Stimulated activated naive CD8-positive, alpha-beta T cell treated with anti-CD3 and anti-CD28 coated beads, Interleukin-15, amount 100 ng/mL, for 72 hours (primary cell): ENCODE results near the gene OAS2.
A peak's percentile ranks its signal among the peaks of the same experiment; 100 is the strongest.
"Not testable (repeated sequence)": the region's sequence is repeated elsewhere in the genome, so short reads cannot be mapped to it uniquely, and the experiment has no call there.

Source experiments
- ATAC-seq: fragments of 150-1000 bp; cut with Tn5 transposase; 2 replicates; pipeline ENCODE4 v1.10.0; 2021; ENCODE audit warnings: mild to moderate bottlenecking, moderate library complexity
- DNase-seq, 2 donors: peaks; one replicate each; pipeline ENCODE4 v3.0.0; 2021 to 2022
- H3K27ac Mint-ChIP-seq, 2 donors: one replicate each; pipeline ENCODE4 v1.8.0; 2022; ENCODE audit warnings: mild to moderate bottlenecking in 2 of 2, mixed read lengths in 2 of 2, moderate library complexity in 2 of 2
- H3K27me3 Mint-ChIP-seq: one replicate; pipeline ENCODE4 v1.8.0; 2022; ENCODE audit warnings: mixed read lengths
- H3K4me1 Mint-ChIP-seq: one replicate; pipeline ENCODE4 v1.8.0; 2022; ENCODE audit warnings: mild to moderate bottlenecking, mixed read lengths
- H3K4me3 Mint-ChIP-seq, 2 donors: one replicate each; pipeline ENCODE4 v1.8.0; 2022; ENCODE audit warnings: mild to moderate bottlenecking in 2 of 2, mixed read lengths in 2 of 2, moderate library complexity in 1 of 2
- H3K9me3 Mint-ChIP-seq, 2 donors: one replicate each; pipeline ENCODE4 v1.8.0; 2022; ENCODE audit warnings: mixed read lengths in 2 of 2

Gene OAS2

GRCh38 chr12:112944024-112944690 is 34.2 kb upstream of the OAS2 start:
- no peaks in the 10 kb centered on the region for H3K27me3 Mint-ChIP-seq
- peaks cover 13% of the 10 kb centered on the region for H3K4me1 Mint-ChIP-seq
- H3K27ac Mint-ChIP-seq = peak overlapping the region in 1 of 2 donors; percentile 48
- no peak overlapping the region for H3K4me3 Mint-ChIP-seq
- no peak for DNase-seq
- ATAC-seq = no peak
- no peaks in the 10 kb centered on the region for H3K9me3 Mint-ChIP-seq

GRCh38 chr12:112945515-112945914 is 32.8 kb upstream of the OAS2 start:
- Mint-ChIP-seq H3K27ac (no peak overlapping the region), H3K4me1 (no peaks in the 10 kb centered on the region), H3K4me3 (no peak overlapping the region), H3K9me3 (no peaks in the 10 kb centered on the region), H3K27me3 (no peaks in the 10 kb centered on the region)
- DNase-seq (no peak), ATAC-seq (no peak)

GRCh38 chr12:112946236-112947000 is 31.9 kb upstream of the OAS2 start:
- no peak overlapping the region for H3K4me3 Mint-ChIP-seq

GRCh38 chr12:112947314-112947713 is 31.0 kb upstream of the OAS2 start:
- H3K4me1 Mint-ChIP-seq = no peaks in the 10 kb centered on the region
- H3K27me3 Mint-ChIP-seq = no peaks in the 10 kb centered on the region
- no peaks in the 10 kb centered on the region for H3K9me3 Mint-ChIP-seq
- DNase-seq = no peak
- H3K27ac Mint-ChIP-seq = no peak overlapping the region
- ATAC-seq = no peak
- no peak overlapping the region for H3K4me3 Mint-ChIP-seq

More at GRCh38 chr12:112946236-112947000, 31.9 kb upstream of the OAS2 start:
- Mint-ChIP-seq H3K9me3 (no peaks in the 10 kb centered on the region), H3K27ac (no peak overlapping the region), H3K4me1 (no peaks in the 10 kb centered on the region), H3K27me3 (no peaks in the 10 kb centered on the region)
- DNase-seq (no peak), ATAC-seq (no peak)

GRCh38 chr12:112947761-112948160 is 30.6 kb upstream of the OAS2 start:
- H3K27me3 Mint-ChIP-seq = no peaks in the 10 kb centered on the region
- H3K4me1 Mint-ChIP-seq = no peaks in the 10 kb centered on the region
- no peaks in the 10 kb centered on the region for H3K9me3 Mint-ChIP-seq

GRCh38 chr12:112948806-112949205 is 29.5 kb upstream of the OAS2 start:
- H3K9me3 Mint-ChIP-seq = no peaks in the 10 kb centered on the region
- H3K4me1 Mint-ChIP-seq = no peaks in the 10 kb centered on the region
- ATAC-seq (no peak), DNase-seq (no peak)
- no peak overlapping the region for H3K27ac Mint-ChIP-seq
- no peak overlapping the region for H3K4me3 Mint-ChIP-seq
- no peaks in the 10 kb centered on the region for H3K27me3 Mint-ChIP-seq

More at GRCh38 chr12:112947761-112948160, 30.6 kb upstream of the OAS2 start:
- ATAC-seq = no peak
- Mint-ChIP-seq H3K27ac (peak overlapping the region in 1 of 2 donors; percentile 48), H3K4me3 (no peak overlapping the region)
- DNase-seq = no peak

GRCh38 chr12:112950701-112951100 is 27.6 kb upstream of the OAS2 start:
- ATAC-seq (no peak), DNase-seq (no peak)
- no peak overlapping the region for H3K4me3 Mint-ChIP-seq
- H3K4me1 Mint-ChIP-seq = no peaks in the 10 kb centered on the region
- no peaks in the 10 kb centered on the region for H3K9me3 Mint-ChIP-seq
- H3K27me3 Mint-ChIP-seq = no peaks in the 10 kb centered on the region
- no peak overlapping the region for H3K27ac Mint-ChIP-seq

- H3K9me3 Mint-ChIP-seq = peaks cover 11 to 15% of the 10 kb centered on the region in 2 donors
- not testable (repeated sequence) for ATAC-seq, H3K4me3 Mint-ChIP-seq, H3K27me3 Mint-ChIP-seq, H3K4me1 Mint-ChIP-seq, DNase-seq, H3K27ac Mint-ChIP-seq
Observed at GRCh38 chr12:112957125-112957524, 21.2 kb upstream of the OAS2 start.

- Mint-ChIP-seq H3K4me1 (peaks cover 6% of the 10 kb centered on the region), H3K27ac (no peak overlapping the region), H3K4me3 (no peak overlapping the region), H3K9me3 (peaks cover 11 to 15% of the 10 kb centered on the region in 2 donors), H3K27me3 (no peaks in the 10 kb centered on the region)
- DNase-seq = no peak
- no peak for ATAC-seq
Observed at GRCh38 chr12:112961074-112961473, 17.2 kb upstream of the OAS2 start.

GRCh38 chr12:112961536-112961935 is 16.8 kb upstream of the OAS2 start:
- Mint-ChIP-seq H3K27ac (no peak overlapping the region), H3K4me3 (no peak overlapping the region)

GRCh38 chr12:112962561-112962960 is 15.8 kb upstream of the OAS2 start:
- Mint-ChIP-seq H3K9me3 (peaks cover 11 to 15% of the 10 kb centered on the region in 2 donors), H3K27me3 (no peaks in the 10 kb centered on the region), H3K4me1 (peaks cover 6% of the 10 kb centered on the region), H3K27ac (no peak overlapping the region), H3K4me3 (no peak overlapping the region)
- no peak for ATAC-seq
- DNase-seq = no peak

More at GRCh38 chr12:112961536-112961935, 16.8 kb upstream of the OAS2 start:
- no peaks in the 10 kb centered on the region for H3K27me3 Mint-ChIP-seq
- peaks cover 11 to 15% of the 10 kb centered on the region in 2 donors for H3K9me3 Mint-ChIP-seq
- H3K4me1 Mint-ChIP-seq = peaks cover 6% of the 10 kb centered on the region
- no peak for ATAC-seq
- DNase-seq = no peak

GRCh38 chr12:112963227-112963861 is 15.0 kb upstream of the OAS2 start:
- Mint-ChIP-seq H3K4me3 (no peak overlapping the region), H3K27me3 (no peaks in the 10 kb centered on the region), H3K4me1 (peaks cover 6% of the 10 kb centered on the region), H3K9me3 (peaks cover 8% of the 10 kb centered on the region in 2 donors), H3K27ac (no peak overlapping the region)
- no peak for ATAC-seq
- no peak for DNase-seq

- H3K9me3 Mint-ChIP-seq = peaks cover 7 to 8% of the 10 kb centered on the region in 2 donors
- H3K27me3 Mint-ChIP-seq = no peaks in the 10 kb centered on the region
- no peak for DNase-seq
- ATAC-seq = no peak
- peaks cover 6% of the 10 kb centered on the region for H3K4me1 Mint-ChIP-seq
- peak overlapping the region in 1 of 2 donors; percentile 56 for H3K27ac Mint-ChIP-seq
- no peak overlapping the region for H3K4me3 Mint-ChIP-seq
Observed at GRCh38 chr12:112964067-112964670, 14.2 kb upstream of the OAS2 start.

GRCh38 chr12:112964915-112965314 is 13.4 kb upstream of the OAS2 start:
- H3K27ac Mint-ChIP-seq = no peak overlapping the region
- H3K27me3 Mint-ChIP-seq = no peaks in the 10 kb centered on the region
- H3K4me1 Mint-ChIP-seq = no peaks in the 10 kb centered on the region
- DNase-seq = no peak
- peaks cover 0 to under 1% of the 10 kb centered on the region in 2 donors for H3K9me3 Mint-ChIP-seq
- ATAC-seq = no peak
- no peak overlapping the region for H3K4me3 Mint-ChIP-seq

GRCh38 chr12:112965643-112966042 is 12.7 kb upstream of the OAS2 start:
- Mint-ChIP-seq H3K4me3 (no peak overlapping the region), H3K9me3 (no peaks in the 10 kb centered on the region), H3K4me1 (no peaks in the 10 kb centered on the region), H3K27ac (no peak overlapping the region), H3K27me3 (no peaks in the 10 kb centered on the region)
- DNase-seq (no peak), ATAC-seq (no peak)
